ENCODE measurements around the gene ARHGDIG. TPM values are rescaled to one million over a fixed set of nuclear protein-coding genes. Genes with fewer than 3 reads are reported as not detected.

The ARHGDIG gene
- polyA plus RNA-seq, result not detected

DNA sequence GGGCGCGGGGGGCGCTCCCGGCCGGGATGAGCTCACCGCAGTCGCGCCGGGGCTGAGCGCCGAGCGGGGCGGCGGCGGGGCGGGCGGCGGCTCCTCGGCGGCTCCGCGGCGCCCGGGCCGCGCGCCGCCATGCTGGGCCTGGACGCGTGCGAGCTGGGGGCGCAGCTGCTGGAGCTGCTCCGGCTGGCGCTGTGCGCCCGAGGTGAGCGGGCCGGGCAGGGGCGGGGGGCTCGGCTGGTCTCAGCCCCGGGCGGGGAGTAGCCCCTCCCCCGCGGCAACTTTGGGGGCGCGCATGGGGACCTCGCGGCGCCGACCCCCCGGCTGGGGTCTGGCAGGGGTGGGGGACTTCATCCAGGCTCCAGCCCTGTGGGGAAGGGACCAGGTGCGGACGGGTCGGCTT is at the start of gene ARHGDIG:
TSS of gene ARHGDIG (plus strand) at position 40 of the 400 bp plus-strand sequence. CDS start at position 130, 90 bp downstream.
- Mint-ChIP-seq H3K27ac (no peak within 1 kb of the TSS), H3K9me3 (no peaks in the 10 kb centered on the region), H3K36me3 (no peaks in the 10 kb centered on the region), H3K4me1 (peaks cover 10 to 13% of the 10 kb centered on the region in 2 donors), H3K4me3 (no peak within 1 kb of the TSS), H3K27me3 (ENCODE audit: low read depth in 3 of 3) (peaks cover 6 to 12% (median 12%) of the 10 kb centered on the region in 3 donors)
- no peak for DNase-seq

DNA sequence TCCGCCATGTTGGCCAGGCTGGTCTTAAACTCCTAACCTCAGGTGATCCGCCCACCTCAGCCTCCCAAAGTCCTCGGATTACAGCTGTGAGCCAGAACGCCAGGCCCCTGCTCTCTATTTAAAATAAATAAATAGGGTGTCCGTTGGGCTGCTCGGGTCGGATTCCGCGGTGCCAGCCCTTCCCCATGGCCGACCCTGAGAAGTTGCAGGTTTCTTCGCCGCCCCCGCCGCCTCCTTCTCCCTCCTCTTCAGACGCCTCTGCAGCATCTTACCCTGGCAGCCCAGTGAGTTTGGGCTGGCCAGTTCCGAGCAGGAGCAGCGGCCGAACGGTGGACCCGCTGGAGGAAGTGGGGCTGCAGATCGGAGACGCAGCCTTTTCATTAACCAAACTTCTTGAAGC is 49.4 kb upstream of the ARHGDIG start:
- H3K36me3 Mint-ChIP-seq, result peaks cover 6 to 15% (median 9%) of the 10 kb centered on the region in 3 donors

DNA sequence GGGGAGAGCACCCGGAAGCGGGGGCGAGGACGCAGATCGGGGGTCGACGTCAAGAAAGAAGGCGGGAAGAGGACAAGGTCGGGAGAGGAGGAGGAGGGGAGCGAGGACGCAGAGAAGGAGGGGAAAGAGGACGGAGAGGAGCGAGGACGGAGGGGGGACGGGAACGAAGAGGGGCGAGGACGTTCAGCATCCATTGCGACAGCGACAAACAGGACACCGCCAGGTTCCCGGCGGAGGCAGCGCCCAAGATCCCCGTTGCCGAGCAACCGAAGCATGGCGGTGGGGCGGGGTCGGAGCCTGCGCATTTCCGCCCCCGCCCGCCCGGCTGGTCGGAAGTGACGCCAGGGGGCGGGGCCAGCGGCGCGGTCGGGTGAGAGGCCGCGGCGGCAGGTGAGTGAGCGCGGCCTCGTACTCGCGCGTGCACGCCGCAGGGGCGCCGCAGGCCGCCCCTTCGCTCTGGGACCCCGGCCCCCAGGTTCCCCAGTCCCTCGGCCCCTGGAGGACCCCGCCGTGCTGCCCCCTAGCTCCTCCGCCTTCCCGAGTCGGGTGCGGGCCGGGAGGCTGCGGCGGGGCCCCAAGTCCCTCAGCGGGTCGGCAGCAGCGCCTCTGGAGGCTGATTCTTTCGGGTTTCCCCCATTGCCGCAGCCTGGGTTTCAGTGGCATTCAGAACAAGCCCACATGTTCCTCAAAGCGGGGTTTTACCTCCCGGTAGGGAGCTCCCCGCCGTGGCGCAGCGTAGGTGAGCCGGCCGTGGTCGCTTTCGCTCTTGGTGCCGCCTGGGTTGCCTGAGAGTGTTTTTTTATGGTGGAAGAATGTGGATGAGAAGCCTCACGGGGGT is 45.7 kb upstream of the ARHGDIG start, which contains the start of gene FAM234A:
TSS of gene FAM234A (plus strand) at position 354 of the 838 bp plus-strand sequence. CDS start 19,593 bp downstream, outside the sequence.
- H3K27ac Mint-ChIP-seq, result peak within 1 kb of the TSS; percentile 98 to 100 (median 99)
- H3K4me3 Mint-ChIP-seq, result peak within 1 kb of the TSS; percentile 91 to 94 (median 91)
- peaks cover 4 to 21% (median 15%) of the 10 kb centered on the region in 3 donors for H3K27me3 Mint-ChIP-seq (ENCODE audit: low read depth in 3 of 3)
- H3K9me3 Mint-ChIP-seq, result no peaks in the 10 kb centered on the region
- H3K4me1 Mint-ChIP-seq, result peaks cover 18 to 19% of the 10 kb centered on the region in 2 donors
- peaks cover 0 to 1% (median 0%) of the 10 kb centered on the region in 3 donors for H3K36me3 Mint-ChIP-seq
- DNase-seq, result peak; percentile 95 to 97 (median 95)

More for the DNA sequence above, 49.4 kb upstream of the ARHGDIG start:
- Mint-ChIP-seq H3K27me3 (ENCODE audit: low read depth in 3 of 3) (peaks cover 4 to 28% (median 19%) of the 10 kb centered on the region in 3 donors), H3K4me3 (peak overlapping the region in 1 of 5 donors; percentile 21), H3K4me1 (peaks cover 39 to 49% of the 10 kb centered on the region in 2 donors), H3K27ac (peak overlapping the region in 2 of 6 donors; percentile 53), H3K9me3 (no peaks in the 10 kb centered on the region)
- no peak for DNase-seq

DNA sequence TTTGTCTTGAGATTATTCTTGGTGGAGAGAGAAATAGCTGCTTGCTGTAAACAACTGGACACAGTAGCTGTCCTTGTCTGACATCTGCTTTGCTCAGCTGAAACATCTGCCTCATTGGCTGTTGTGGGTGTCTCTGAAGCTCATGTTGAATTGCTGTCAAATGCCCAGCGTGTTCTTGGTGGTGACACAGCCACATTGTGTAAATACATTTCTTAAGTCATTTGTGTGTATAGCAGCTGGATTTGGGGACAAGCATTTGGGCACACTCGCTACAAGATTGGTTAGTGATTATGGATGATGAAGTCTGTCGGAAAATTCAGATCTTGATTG is 40.5 kb upstream of the ARHGDIG start:
- H3K27ac Mint-ChIP-seq, result peak overlapping the region in 4 of 6 donors; percentile 2 to 86 (median 55)
- peak overlapping the region in 4 of 5 donors; percentile 7 to 54 (median 28) for H3K4me3 Mint-ChIP-seq
- H3K9me3 Mint-ChIP-seq, result no peaks in the 10 kb centered on the region
- peaks cover 0 to 4% (median 0%) of the 10 kb centered on the region in 3 donors for H3K36me3 Mint-ChIP-seq
- H3K27me3 Mint-ChIP-seq (ENCODE audit: low read depth in 3 of 3), result peaks cover 0 to 17% (median 8%) of the 10 kb centered on the region in 3 donors
- no peak for DNase-seq
- H3K4me1 Mint-ChIP-seq, result peaks cover 54 to 55% of the 10 kb centered on the region in 2 donors

DNA sequence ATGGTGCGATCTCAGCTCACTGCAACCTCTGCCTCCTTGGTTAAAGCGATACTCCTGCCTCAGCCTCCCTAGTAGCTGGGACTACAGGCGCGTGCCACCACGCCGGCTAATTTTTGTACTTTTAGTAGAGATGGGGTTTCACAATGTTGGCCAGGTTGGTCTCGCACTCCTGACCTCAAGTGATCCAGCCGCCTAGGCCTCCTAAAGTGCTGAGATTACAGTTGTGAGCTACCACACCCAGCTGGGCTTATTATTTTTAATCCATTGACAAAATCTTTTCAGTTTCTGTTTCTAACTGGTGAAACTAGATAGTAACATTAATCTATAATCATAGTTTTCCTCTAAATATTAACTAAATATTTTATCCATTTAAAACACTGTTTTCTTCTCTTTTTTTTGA is 39.8 kb upstream of the ARHGDIG start:
- H3K4me1 Mint-ChIP-seq, result peaks cover 53 to 54% of the 10 kb centered on the region in 2 donors
- H3K9me3 Mint-ChIP-seq, result no peaks in the 10 kb centered on the region
- DNase-seq, result peak; percentile 47 to 58 (median 52)
- peaks cover 0 to 10% (median 2%) of the 10 kb centered on the region in 3 donors for H3K27me3 Mint-ChIP-seq (ENCODE audit: low read depth in 3 of 3)
- H3K36me3 Mint-ChIP-seq, result peaks cover 0 to 4% (median 0%) of the 10 kb centered on the region in 3 donors
- H3K27ac Mint-ChIP-seq, result peak overlapping the region in 5 of 6 donors; percentile 2 to 78 (median 69)
- peak overlapping the region; percentile 53 to 69 (median 61) for H3K4me3 Mint-ChIP-seq

DNA sequence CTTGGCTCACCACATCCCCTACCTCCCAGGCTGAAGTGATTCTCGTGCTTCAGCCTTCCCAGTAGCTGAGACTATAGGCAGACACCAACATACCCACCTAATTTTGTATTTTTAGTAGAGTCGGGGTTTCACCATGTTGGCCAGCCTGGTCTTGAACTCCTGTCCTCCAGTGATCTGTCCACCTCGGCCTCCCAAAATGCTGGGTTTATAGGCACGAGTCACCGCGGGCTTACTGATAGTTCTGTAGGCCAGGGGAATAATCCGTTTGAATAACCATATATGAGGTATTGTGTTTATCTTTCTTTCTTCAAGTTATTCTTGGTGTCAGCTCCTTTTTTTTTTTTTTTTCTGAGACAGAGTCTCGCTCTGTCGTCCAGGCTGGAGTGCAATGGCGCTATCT is 38.1 kb upstream of the ARHGDIG start:
- Mint-ChIP-seq H3K36me3 (peaks cover 0 to 4% (median 0%) of the 10 kb centered on the region in 3 donors), H3K4me1 (peaks cover 55 to 58% of the 10 kb centered on the region in 2 donors), H3K4me3 (peak overlapping the region in 4 of 5 donors; percentile 30 to 69 (median 60)), H3K9me3 (no peaks in the 10 kb centered on the region), H3K27me3 (ENCODE audit: low read depth in 3 of 3) (peaks cover 0 to 7% (median 0%) of the 10 kb centered on the region in 3 donors), H3K27ac (peak overlapping the region; percentile 32 to 75 (median 54))
- no peak for DNase-seq

DNA sequence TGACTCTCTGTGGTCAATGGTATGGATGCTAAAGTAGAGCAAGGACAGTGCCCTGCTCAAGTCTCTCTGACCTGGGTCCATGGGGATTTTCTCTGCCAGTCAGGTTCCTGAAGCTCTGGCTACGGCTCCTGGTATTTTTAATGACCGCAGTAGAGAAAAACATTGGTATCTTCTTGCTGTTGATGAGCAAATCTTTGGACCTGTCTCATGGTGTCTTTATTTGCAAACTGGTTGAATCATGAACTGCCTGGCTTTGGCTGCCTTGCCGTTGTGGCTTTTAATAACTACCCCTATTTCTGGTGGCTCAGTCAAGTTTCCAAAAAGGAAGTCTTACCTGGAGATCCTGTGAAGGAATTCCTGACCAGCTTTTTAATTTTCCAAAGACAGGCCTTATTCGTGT is 37.0 kb upstream of the ARHGDIG start:
- H3K9me3 Mint-ChIP-seq, result no peaks in the 10 kb centered on the region
- peaks cover 0 to 6% (median 0%) of the 10 kb centered on the region in 3 donors for H3K27me3 Mint-ChIP-seq (ENCODE audit: low read depth in 3 of 3)
- peak overlapping the region in 1 of 5 donors; percentile 7 for H3K4me3 Mint-ChIP-seq
- peaks cover 0 to 4% (median 0%) of the 10 kb centered on the region in 3 donors for H3K36me3 Mint-ChIP-seq
- no peak for DNase-seq
- H3K27ac Mint-ChIP-seq, result peak overlapping the region; percentile 3 to 40 (median 40)
- peaks cover 60 to 62% of the 10 kb centered on the region in 2 donors for H3K4me1 Mint-ChIP-seq

DNA sequence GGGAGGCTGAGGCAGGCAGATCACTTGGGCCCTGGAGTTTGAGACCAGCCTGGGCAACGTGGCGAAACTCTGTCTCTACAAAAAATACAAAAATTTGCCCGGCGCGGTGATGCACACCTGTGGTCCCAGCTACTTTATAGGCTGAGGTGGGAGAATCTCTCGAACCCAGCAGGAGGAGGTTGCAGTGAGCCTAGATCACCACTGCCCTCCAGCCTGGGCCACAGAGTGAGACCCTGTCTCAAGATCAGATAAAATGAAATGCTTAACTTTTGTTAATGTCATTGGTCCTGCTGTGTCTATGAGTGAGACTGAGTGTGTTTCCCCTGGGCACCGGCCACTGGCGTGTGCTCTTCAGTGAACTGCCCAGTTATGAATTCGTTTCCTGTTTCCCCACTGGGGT is 35.3 kb upstream of the ARHGDIG start:
- no peak overlapping the region for H3K4me3 Mint-ChIP-seq
- H3K4me1 Mint-ChIP-seq, result peaks cover 53 to 57% of the 10 kb centered on the region in 2 donors
- peak overlapping the region in 3 of 6 donors; percentile 23 to 53 (median 31) for H3K27ac Mint-ChIP-seq

DNA sequence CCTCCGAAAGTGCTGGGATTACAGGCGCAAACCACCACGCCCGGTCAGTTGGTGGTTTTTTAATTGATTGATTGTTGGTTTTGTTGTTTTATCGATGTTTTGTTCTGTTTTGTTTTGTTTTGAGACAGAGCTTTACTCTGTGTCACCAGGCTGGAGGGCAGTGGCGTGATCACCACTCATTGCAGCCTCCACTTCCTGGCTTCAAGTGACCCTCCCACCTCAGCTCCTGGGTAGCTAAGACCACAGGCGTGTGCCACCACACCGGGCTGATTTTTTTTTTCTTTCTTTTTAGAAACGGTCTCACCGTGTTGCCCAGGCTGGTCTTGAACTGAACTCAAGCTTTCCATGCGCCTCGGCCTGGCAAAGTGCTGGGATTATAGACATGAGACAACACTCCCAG is 33.4 kb upstream of the ARHGDIG start:
- Mint-ChIP-seq H3K4me1 (peaks cover 35 to 41% of the 10 kb centered on the region in 2 donors), H3K9me3 (no peaks in the 10 kb centered on the region), H3K4me3 (peak overlapping the region in 4 of 5 donors; percentile 27 to 74 (median 31)), H3K36me3 (peaks cover 0 to 11% (median 10%) of the 10 kb centered on the region in 3 donors), H3K27me3 (ENCODE audit: low read depth in 3 of 3) (peaks cover 0 to 3% (median 0%) of the 10 kb centered on the region in 3 donors), H3K27ac (peak overlapping the region in 5 of 6 donors; percentile 57 to 87 (median 76))
- DNase-seq, result peak; percentile 17 to 38 (median 26)

More for the DNA sequence above, 35.3 kb upstream of the ARHGDIG start:
- no peak for DNase-seq
- Mint-ChIP-seq H3K9me3 (no peaks in the 10 kb centered on the region), H3K36me3 (no peaks in the 10 kb centered on the region), H3K27me3 (ENCODE audit: low read depth in 3 of 3) (peaks cover 0 to 4% (median 0%) of the 10 kb centered on the region in 3 donors)

DNA sequence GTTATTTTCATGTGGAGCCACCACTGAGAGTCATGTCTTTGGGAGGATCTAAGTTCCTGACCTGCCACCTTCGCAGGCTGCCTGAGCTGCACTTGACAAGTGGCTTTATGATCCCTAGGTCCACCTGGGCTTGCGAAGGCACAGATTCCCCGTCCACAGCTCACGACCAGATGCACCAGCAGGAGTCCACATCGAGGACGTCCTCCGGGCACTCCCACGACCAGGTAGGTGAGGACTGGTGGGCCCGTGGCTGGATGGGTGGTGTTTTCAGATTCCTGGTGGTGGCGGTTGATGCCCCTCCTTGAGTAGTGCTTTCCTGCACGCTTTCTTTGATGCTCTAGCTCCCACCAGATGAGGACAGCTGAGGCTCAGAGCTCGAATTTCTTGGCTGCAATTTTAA is 31.0 kb upstream of the ARHGDIG start:
- Mint-ChIP-seq H3K36me3 (peaks cover 3 to 16% (median 16%) of the 10 kb centered on the region in 3 donors), H3K9me3 (no peaks in the 10 kb centered on the region), H3K27ac (no peak overlapping the region), H3K4me3 (no peak overlapping the region), H3K4me1 (peaks cover 34 to 39% of the 10 kb centered on the region in 2 donors), H3K27me3 (ENCODE audit: low read depth in 3 of 3) (peaks cover 0 to 3% (median 0%) of the 10 kb centered on the region in 3 donors)
- no peak for DNase-seq

DNA sequence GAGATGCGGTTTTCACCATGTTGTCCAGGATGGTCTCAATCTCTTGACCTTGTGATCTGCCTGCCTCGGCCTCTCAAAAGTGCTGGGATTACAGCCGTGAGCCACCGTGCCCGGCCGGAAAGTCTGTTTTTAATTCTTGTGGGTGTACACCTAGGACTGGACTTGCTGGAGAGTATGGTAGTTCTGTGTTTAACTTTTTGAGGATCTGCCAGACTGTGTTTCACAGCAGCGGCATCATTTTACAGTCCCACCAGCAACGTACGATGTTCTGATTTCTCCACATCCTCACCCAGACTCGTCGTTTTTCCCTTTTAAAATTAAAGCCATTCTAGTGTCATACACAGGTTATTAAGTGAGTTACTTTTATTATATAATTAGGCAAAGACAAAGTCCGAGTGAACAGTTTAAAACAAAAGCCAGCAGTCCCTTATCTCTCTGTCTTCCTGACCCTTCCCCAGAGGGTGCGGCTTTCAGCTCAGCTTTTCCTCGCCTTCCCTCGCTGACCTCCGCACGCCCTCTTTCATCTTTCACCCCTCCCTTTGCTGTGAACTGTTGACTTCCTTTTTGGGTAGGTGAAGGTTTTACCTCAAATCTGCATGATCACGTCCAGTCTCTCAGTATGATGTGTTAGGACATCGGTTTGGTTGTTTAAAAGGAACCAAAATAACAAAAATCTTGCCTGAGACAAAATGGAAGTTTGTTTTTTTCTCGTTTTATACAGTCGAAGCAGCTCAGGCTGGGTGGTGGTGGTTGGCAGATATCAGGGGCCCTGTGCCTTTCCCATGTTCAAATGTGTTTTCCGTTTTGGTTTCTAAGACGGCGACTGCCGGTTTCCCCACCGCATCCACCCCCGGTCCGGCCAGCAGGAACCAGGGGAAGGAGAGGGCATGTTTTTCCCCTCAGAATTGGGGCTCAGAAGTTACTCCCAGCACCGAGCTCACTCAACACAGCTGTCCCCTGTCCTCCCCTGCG is 27.7 kb upstream of the ARHGDIG start:
- Mint-ChIP-seq H3K27me3 (ENCODE audit: low read depth in 3 of 3) (peaks cover 0 to 3% (median 2%) of the 10 kb centered on the region in 3 donors), H3K27ac (peak overlapping the region; percentile 86 to 97 (median 94)), H3K36me3 (peaks cover 13 to 22% (median 22%) of the 10 kb centered on the region in 3 donors), H3K4me1 (peaks cover 29 to 39% of the 10 kb centered on the region in 2 donors), H3K9me3 (no peaks in the 10 kb centered on the region), H3K4me3 (peak overlapping the region; percentile 77 to 94 (median 88))
- peak; percentile 50 to 51 (median 50) for DNase-seq

DNA sequence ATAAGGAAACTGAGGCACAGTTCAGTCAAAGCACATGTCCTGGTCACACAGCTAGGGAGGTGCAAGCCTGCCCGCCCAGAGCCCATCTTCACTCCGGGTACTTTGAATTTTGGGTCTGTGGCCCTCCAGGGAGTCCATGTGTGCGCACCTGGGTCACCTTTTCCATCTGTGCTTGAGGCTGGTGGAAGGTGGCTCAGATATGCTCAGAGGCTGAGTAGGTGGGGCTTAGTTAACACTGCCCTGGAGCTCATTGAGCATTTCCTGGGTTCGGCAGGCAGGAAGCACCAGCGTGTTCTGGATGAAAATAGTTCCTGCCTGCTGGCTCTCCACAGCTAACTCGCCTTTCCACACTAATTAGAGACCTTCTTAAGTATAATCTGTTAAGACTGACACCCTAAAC is 26.6 kb upstream of the ARHGDIG start:
- Mint-ChIP-seq H3K27me3 (ENCODE audit: low read depth in 3 of 3) (peaks cover 0 to 3% (median 2%) of the 10 kb centered on the region in 3 donors), H3K36me3 (peaks cover 13 to 24% (median 22%) of the 10 kb centered on the region in 3 donors), H3K9me3 (no peaks in the 10 kb centered on the region), H3K4me1 (peaks cover 31 to 36% of the 10 kb centered on the region in 2 donors), H3K27ac (peak overlapping the region in 2 of 6 donors; percentile 41 to 53), H3K4me3 (peak overlapping the region; percentile 20 to 45 (median 26))
- no peak for DNase-seq

DNA sequence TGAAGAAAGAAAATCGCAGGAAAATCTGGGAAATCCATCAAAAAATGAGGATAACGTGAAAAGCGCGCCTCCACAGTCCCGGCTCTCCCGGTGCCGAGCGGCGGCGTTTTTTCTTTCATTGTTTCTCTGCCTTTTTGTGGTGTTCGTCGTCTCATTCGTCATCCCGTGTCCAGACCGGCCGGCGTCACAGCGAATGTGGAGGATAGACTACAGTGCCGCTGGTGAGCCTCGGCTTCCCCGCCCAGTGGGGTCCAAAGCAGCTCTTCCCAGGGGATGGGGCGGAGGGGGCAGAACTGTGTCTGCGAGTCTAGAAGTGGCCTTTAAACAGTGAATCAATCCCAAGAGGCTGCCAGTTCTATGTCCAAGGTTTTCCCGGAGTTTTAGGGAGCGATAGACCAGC is 25.9 kb upstream of the ARHGDIG start:
- Mint-ChIP-seq H3K4me1 (peaks cover 37 to 43% of the 10 kb centered on the region in 2 donors), H3K27ac (no peak overlapping the region), H3K4me3 (no peak overlapping the region)

More for the DNA sequence above, 25.9 kb upstream of the ARHGDIG start:
- Mint-ChIP-seq H3K9me3 (no peaks in the 10 kb centered on the region), H3K27me3 (ENCODE audit: low read depth in 3 of 3) (peaks cover 0 to 3% (median 2%) of the 10 kb centered on the region in 3 donors), H3K36me3 (peaks cover 17 to 30% (median 28%) of the 10 kb centered on the region in 3 donors)
- DNase-seq, result no peak
